ENCODE results near the gene ABLIM1.

The ABLIM1 gene

GRCh38 chr10:114624951-114625780 lies 32.9 kb downstream of the ABLIM1 start:
- DNase-seq, result no peak
- Histone ChIP-seq H3K4me1 (ENCODE audit: low read length) (no peaks in the 10 kb centered on the region), H2AFZ (ENCODE audit: low read length) (no peak overlapping the region), H3F3A (ENCODE audit: insufficient read depth, low read length) (no peaks in the 10 kb centered on the region), H3K27ac (ENCODE audit: low read length) (no peak overlapping the region), H3K4me2 (ENCODE audit: low read depth, low read length) (no peak overlapping the region), H4K20me1 (ENCODE audit: insufficient read depth, low read length) (no peaks in the 10 kb centered on the region), H3K4me3 (ENCODE audit: low read length) (no peak overlapping the region), H3K36me3 (replicated peaks; ENCODE audit: insufficient read depth, low read length) (no peaks in the 10 kb centered on the region), H3K9me2 (replicated peaks; ENCODE audit: insufficient read depth, low read length) (no peaks in the 10 kb centered on the region), H3K9me3 (replicated peaks; ENCODE audit: insufficient read depth, low read length) (no peaks in the 10 kb centered on the region), H3K9ac (ENCODE audit: low read length) (no peak overlapping the region), H3K79me2 (ENCODE audit: low read length) (no peaks in the 10 kb centered on the region), H3K27me3 (replicated peaks; ENCODE audit: insufficient read depth, low read length) (no peaks in the 10 kb centered on the region)
- no peak for TF ChIP-seq EZH2 (optimal IDR thresholded peaks at IDR 0.05; ENCODE audit: low read depth, low read length)
- TF ChIP-seq CTCF (IDR thresholded peaks at IDR 0.05; ENCODE audit: low read length), result no peak
- TF ChIP-seq EZH2phosphoT487 (IDR thresholded peaks at IDR 0.05; ENCODE audit: low read length), result no peak

- Histone ChIP-seq H3K4me2 (ENCODE audit: low read depth, low read length) (no peak overlapping the region), H3K27ac (ENCODE audit: low read length) (no peak overlapping the region)
Measured at GRCh38 chr10:114624422-114624821, 33.7 kb downstream of the ABLIM1 start.

GRCh38 chr10:114623661-114624294 lies 34.3 kb downstream of the ABLIM1 start:
- H3K4me3 ChIP-seq (ENCODE audit: low read length), result no peak overlapping the region

More at GRCh38 chr10:114624422-114624821, 33.7 kb downstream of the ABLIM1 start:
- no peaks in the 10 kb centered on the region for H3K79me2 ChIP-seq (ENCODE audit: low read length)
- H4K20me1 ChIP-seq (ENCODE audit: insufficient read depth, low read length), result no peaks in the 10 kb centered on the region
- H2AFZ ChIP-seq (ENCODE audit: low read length), result no peak overlapping the region
- H3K27me3 ChIP-seq (replicated peaks; ENCODE audit: insufficient read depth, low read length), result no peaks in the 10 kb centered on the region
- no peaks in the 10 kb centered on the region for H3K36me3 ChIP-seq (replicated peaks; ENCODE audit: insufficient read depth, low read length)
- H3K9ac ChIP-seq (ENCODE audit: low read length), result no peak overlapping the region
- H3K4me3 ChIP-seq (ENCODE audit: low read length), result no peak overlapping the region
- H3K4me1 ChIP-seq (ENCODE audit: low read length), result no peaks in the 10 kb centered on the region
- H3K9me2 ChIP-seq (replicated peaks; ENCODE audit: insufficient read depth, low read length), result no peaks in the 10 kb centered on the region
- DNase-seq, result no peak
- no peaks in the 10 kb centered on the region for H3K9me3 ChIP-seq (replicated peaks; ENCODE audit: insufficient read depth, low read length)
- no peaks in the 10 kb centered on the region for H3F3A ChIP-seq (ENCODE audit: insufficient read depth, low read length)
- TF ChIP-seq EZH2 (optimal IDR thresholded peaks at IDR 0.05; ENCODE audit: low read depth, low read length) (no peak), EZH2phosphoT487 (IDR thresholded peaks at IDR 0.05; ENCODE audit: low read length) (no peak), CTCF (IDR thresholded peaks at IDR 0.05; ENCODE audit: low read length) (no peak)

More at GRCh38 chr10:114623661-114624294, 34.3 kb downstream of the ABLIM1 start:
- TF ChIP-seq CTCF (IDR thresholded peaks at IDR 0.05; ENCODE audit: low read length), result no peak
- H3K9me2 ChIP-seq (replicated peaks; ENCODE audit: insufficient read depth, low read length), result no peaks in the 10 kb centered on the region
- H3K9me3 ChIP-seq (replicated peaks; ENCODE audit: insufficient read depth, low read length), result no peaks in the 10 kb centered on the region
- no peak for DNase-seq
- no peak overlapping the region for H3K9ac ChIP-seq (ENCODE audit: low read length)
- H3F3A ChIP-seq (ENCODE audit: insufficient read depth, low read length), result no peaks in the 10 kb centered on the region
- H3K79me2 ChIP-seq (ENCODE audit: low read length), result no peaks in the 10 kb centered on the region
- H3K27me3 ChIP-seq (replicated peaks; ENCODE audit: insufficient read depth, low read length), result no peaks in the 10 kb centered on the region
- H3K4me1 ChIP-seq (ENCODE audit: low read length), result no peaks in the 10 kb centered on the region
- H3K36me3 ChIP-seq (replicated peaks; ENCODE audit: insufficient read depth, low read length), result no peaks in the 10 kb centered on the region
- no peak overlapping the region for H2AFZ ChIP-seq (ENCODE audit: low read length)
- no peak overlapping the region for H3K27ac ChIP-seq (ENCODE audit: low read length)
- H3K4me2 ChIP-seq (ENCODE audit: low read depth, low read length), result no peak overlapping the region
- H4K20me1 ChIP-seq (ENCODE audit: insufficient read depth, low read length), result no peaks in the 10 kb centered on the region

All from MM.1S (cell line).